HG02885 (cell line): ENCODE results near the gene SLC38A1.
"Not testable (repeated sequence)": the region's sequence is repeated elsewhere in the genome, so short reads cannot be mapped to it uniquely, and the experiment has no call there.

Experiments used
- ATAC-seq: cut with Tn5 transposase; IDR thresholded peaks from one replicate; pipeline ENCODE4 v1.9.1; 2021; ENCODE audit warnings: mild to moderate bottlenecking; ENCODE audit not compliant: unreplicated experiment, poor library complexity

Gene SLC38A1

GRCh38 chr12:46268583-46269428 lies at the start of gene SLC38A1:
Gene SLC38A1 (minus strand): TSS chr12:46269043. CDS start chr12:46239800, 29,243 bp downstream.
- ATAC-seq, result peak; percentile 70

GRCh38 chr12:46318037-46318436 lies 49.2 kb upstream of the SLC38A1 start:
- ATAC-seq, result no peak

GRCh38 chr12:46304070-46304469 lies 35.2 kb upstream of the SLC38A1 start:
- ATAC-seq, result no peak

- ATAC-seq, result no peak
These were observed 34.3 kb upstream of the SLC38A1 start for GRCh38 chr12:46303039-46303666.

GRCh38 chr12:46300910-46301309 lies 32.1 kb upstream of the SLC38A1 start:
- ATAC-seq, result no peak

GRCh38 chr12:46299851-46300250 lies 31.0 kb upstream of the SLC38A1 start:
- no peak for ATAC-seq

- no peak for ATAC-seq
These were observed 29.4 kb upstream of the SLC38A1 start for GRCh38 chr12:46298261-46298660.

- ATAC-seq, result no peak
These were observed 28.0 kb upstream of the SLC38A1 start for GRCh38 chr12:46296822-46297221.

GRCh38 chr12:46292754-46293402 lies 24.0 kb upstream of the SLC38A1 start:
- ATAC-seq, result no peak

GRCh38 chr12:46291953-46292352 lies 23.1 kb upstream of the SLC38A1 start:
- not testable (repeated sequence) for ATAC-seq

GRCh38 chr12:46285177-46285576 lies 16.3 kb upstream of the SLC38A1 start:
- ATAC-seq, result not testable (repeated sequence)

- ATAC-seq, result no peak
These were observed 14.0 kb upstream of the SLC38A1 start for GRCh38 chr12:46282829-46283228.

- no peak for ATAC-seq
These were observed 7.9 kb upstream of the SLC38A1 start for GRCh38 chr12:46276756-46277155.

- ATAC-seq, result no peak
These were observed 3.0 kb upstream of the SLC38A1 start for GRCh38 chr12:46271863-46272262.

GRCh38 chr12:46269429-46270241 lies 792 bp upstream of the SLC38A1 start:
- peak; percentile 19 for ATAC-seq

- no peak for ATAC-seq
These were observed 839 bp downstream of the SLC38A1 start for GRCh38 chr12:46267825-46268582.

GRCh38 chr12:46267575-46267824 lies 1.3 kb downstream of the SLC38A1 start:
- ATAC-seq, result no peak

GRCh38 chr12:46266869-46267574 lies 1.8 kb downstream of the SLC38A1 start:
- ATAC-seq, result no peak

GRCh38 chr12:46266382-46266791 lies 2.5 kb downstream of the SLC38A1 start:
- no peak for ATAC-seq
